Left cardiac atrium (tissue), 4 donors: Measurements from ENCODE around the gene WDR55. TPM values are rescaled to one million over a fixed set of nuclear protein-coding genes. Genes with fewer than 3 reads are reported as not detected.
"Not testable (repeated sequence)": the region's sequence is repeated elsewhere in the genome, so short reads cannot be mapped to it uniquely, and the experiment has no call there.

Source experiments
- ATAC-seq, 2 donors: fragments of 200-7000 bp; cut with Tn5 transposase; one replicate each; pipeline ENCODE4 v1.9.1; 2020; ENCODE audit warnings: mild to moderate bottlenecking in 2 of 2, moderate library complexity in 2 of 2
- DNase-seq: peaks from one replicate; pipeline ENCODE4 v3.0.0-alpha.2; 2020
- intact Hi-C, 2 donors: fragments of 100-400 bp; cut with DNase I; formaldehyde crosslinking; loops; one replicate each; pipeline versions ENCODE4 v1.14.1 to v1.15.1; 2022 to 2023
- long read RNA-seq: library from polyadenylated mRNA; unstranded; transcript quantifications from one replicate; pipeline ENCODE4 v2.0.0, GENCODE V29; 2021
- total RNA-seq, 2 donors: library from RNA; stranded (reverse); fragmentation: NEBNext Ultra II Directional; extraction: Animal tissue kit (Norgen Biotek cat#: 25700); gene quantifications; one replicate each; pipeline ENCODE4 v1.2.1, GENCODE V29; 2021
- donor health status: DM: no; HTN: yes; CAD: no.
- donor health status: DM: no; HTN: yes; CAD: no; lungs with severe emphysema.
- donor health status: DM: yes; HTN: yes; CAD: no.
- donor health status: Dilated cardiomyopathy.

Gene WDR55, protein sequence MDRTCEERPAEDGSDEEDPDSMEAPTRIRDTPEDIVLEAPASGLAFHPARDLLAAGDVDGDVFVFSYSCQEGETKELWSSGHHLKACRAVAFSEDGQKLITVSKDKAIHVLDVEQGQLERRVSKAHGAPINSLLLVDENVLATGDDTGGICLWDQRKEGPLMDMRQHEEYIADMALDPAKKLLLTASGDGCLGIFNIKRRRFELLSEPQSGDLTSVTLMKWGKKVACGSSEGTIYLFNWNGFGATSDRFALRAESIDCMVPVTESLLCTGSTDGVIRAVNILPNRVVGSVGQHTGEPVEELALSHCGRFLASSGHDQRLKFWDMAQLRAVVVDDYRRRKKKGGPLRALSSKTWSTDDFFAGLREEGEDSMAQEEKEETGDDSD
- 10 to 100 TPM; 11.0 to 15.4 TPM for total RNA-seq
- long read RNA-seq, full-length matches to known transcripts: 35 of 50 reads
- long read RNA-seq, partial matches to known transcripts: 0 of 50 reads
- long read RNA-seq, other reads (novel, unspliced or antisense): 15 of 50 reads

DNA sequence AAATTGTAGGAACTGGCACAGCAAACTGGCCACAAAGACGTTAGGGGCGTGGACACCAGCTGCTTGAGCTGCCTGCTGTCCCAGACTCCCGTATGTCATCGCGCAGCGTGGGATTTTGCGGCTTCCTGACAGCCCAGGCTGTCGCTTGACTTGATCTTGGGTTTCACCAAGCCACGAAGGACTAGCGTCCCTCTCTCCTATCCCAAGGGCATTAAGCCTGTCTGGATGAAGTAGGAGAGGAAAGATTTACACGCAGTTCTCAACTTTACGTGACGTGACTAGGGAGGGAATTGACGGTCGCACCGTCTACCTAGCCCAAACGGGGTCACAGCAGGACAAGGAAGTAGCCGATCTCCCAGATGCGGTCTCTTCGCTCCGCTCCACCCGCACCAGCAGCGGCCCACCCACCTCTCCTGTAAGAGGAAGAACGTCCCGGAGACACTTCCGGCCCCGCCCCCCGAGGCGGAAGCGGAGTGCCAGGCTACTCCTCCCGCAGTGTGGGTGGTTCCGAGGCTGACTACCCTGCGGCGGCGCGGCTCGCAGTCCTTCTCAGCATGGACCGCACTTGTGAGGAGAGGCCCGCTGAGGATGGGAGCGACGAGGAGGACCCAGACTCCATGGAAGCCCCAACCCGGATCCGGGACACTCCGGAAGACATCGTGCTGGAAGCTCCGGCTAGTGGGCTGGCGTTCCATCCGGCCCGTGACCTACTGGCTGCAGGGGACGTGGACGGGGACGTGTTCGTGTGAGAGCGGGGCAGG is at the start of gene WDR55:
Gene WDR55, plus strand, starts transcription at position 546 of the 761 bp plus-strand sequence. Its CDS starts 9 bp downstream, at position 555.
- ATAC-seq: peak; percentile 99
- intact Hi-C loops: loop anchor here in 1 of 2 donors (1.0 to 2.0 kb wide), 2 partner anchors 26 to 117 kb away; partner anchors contain the start of genes EIF4EBP3, HARS1 and HARS2
- peak; percentile 97 for DNase-seq

DNA sequence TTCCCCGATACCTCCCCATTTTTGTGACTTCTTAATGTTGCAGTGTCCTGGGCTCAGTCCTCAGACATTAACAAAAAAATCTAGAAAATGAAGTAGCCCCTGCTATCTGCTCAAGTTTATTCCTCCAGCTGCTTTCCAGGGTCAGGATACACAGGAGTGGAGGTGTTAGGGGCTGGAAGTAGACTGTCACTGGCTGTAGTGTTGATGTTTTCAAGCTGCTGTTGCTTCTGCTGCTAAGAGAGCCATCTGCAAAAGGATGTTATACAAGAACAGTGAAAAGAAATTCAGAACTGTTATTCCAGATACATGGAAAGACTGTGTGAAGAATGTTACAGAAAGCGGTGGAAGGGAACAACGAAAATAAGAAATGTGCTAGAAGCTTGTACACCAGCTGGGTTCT is 42.4 kb upstream of the WDR55 start:
- no peak for ATAC-seq
- no peak for DNase-seq
- intact Hi-C loops: no loop called here

DNA sequence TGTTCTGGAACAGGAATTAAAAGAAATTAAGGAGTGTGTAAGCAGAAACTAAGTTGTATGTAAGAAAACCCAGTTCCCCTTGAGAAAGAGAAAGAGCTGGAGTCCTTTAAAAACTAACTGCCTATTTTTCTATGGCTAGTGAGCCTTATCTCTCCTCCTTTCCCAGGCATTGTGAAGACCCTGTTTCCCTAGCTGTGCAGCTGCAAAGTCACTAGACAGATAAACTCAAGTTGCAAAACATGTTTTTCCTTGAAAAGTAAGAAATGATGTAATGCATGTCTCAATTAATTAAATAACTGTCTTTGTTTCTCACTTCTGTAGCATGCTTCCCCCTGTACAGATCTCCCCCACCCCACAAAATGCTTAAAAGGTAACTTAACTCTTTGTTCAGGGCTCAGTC is 41.6 kb upstream of the WDR55 start:
- intact Hi-C loops, DNase-seq, ATAC-seq: not testable (repeated sequence)

DNA sequence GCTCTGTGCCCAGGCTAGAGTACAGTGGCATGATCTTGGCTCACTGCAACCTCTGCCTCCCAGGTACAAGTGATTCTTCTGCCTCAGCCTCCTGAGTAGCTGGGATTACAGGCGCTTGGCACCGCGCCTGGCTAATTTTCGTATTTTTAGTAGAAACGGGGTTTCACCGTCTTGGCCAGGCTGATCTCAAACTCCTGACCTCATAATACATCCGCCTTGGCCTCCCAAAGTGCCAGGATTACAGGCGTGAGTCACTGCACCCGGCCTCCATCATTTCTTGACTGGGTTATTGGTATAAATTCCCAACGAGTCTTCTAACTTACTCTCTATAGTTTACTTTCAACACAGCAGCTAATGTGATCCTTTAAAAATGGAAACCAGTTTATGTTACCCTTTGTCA is 39.8 kb upstream of the WDR55 start:
- intact Hi-C loops, ATAC-seq, DNase-seq: not testable (repeated sequence)

DNA sequence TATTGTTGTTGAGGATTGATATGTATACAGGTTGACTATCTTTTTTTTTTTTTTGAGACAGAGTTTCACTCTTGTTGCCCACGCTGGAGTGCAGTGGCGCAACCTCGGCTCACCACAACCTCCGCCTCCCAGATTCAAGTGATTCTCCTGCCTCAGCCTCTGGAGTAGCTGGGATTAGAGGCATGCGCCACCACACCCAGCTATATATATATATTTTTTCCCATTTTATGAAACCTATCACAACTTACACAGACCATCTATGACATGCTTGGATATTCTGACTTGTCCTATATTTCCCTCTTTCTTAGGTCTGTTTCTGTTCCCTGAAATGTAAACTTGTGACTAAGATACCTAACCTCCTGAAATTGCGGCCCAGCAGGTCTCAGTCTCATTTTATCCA is 36.7 kb upstream of the WDR55 start:
- no peak for ATAC-seq
- intact Hi-C loops: no loop called here
- DNase-seq: no peak

DNA sequence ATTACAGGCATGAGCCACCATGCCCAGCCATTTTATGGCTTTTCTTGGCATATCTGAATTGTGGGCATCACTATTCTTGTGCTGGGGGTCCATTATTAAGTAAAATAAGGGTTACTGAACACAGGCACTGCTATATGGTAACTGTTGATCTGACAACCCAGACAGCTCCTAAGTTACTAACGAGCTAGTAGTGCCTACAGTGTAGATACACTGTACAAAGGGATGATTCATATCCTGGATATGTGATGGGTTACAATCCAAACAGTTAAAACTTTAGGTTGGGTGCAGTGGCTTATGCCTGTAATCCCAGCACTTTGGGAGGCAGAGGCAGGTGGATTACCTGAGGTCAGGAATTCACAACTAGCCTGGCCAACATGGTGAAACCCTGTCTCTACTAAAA is 36.0 kb upstream of the WDR55 start:
- intact Hi-C loops: no loop called here
- DNase-seq (no peak), ATAC-seq (no peak)

DNA sequence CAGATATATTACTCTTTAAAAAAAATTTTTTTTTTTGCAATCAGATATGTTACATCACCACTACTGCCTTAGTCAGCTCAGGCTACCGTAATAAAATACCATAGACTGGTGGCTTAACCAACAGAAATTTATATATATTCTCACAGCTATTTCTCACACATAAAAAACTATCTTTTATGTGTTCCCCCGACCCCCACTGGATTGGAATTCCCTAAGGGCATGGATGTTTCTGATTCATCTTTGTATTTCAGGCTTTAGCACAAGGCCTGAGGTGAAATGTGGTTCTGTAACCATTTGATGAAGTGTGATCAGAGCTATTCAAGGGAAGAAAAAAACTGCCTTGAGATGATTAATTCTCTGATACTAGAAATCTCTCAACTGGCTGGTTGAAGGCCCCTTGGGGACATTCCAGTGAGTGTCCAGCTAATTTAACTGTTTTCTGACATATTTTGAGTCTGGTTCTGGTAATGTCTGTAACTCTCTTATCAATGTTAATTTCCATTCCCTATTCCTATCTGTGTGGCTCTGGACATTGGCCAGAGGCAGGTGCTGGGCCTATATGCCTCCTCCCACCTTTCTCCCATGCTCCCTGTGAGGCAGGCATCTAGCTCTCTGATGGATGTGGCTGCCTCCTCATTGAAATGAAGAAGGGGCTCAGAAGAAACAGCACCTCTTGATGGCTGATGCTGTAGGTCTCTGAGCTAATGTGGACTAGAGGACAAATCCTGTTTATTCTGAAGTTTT is 34.2 kb upstream of the WDR55 start:
- intact Hi-C loops: loop anchor here in 1 of 2 donors (5.0 kb wide), 1 partner anchor 63 kb away; no protein-coding TSS in a partner anchor
- DNase-seq (no peak), ATAC-seq (no peak)

DNA sequence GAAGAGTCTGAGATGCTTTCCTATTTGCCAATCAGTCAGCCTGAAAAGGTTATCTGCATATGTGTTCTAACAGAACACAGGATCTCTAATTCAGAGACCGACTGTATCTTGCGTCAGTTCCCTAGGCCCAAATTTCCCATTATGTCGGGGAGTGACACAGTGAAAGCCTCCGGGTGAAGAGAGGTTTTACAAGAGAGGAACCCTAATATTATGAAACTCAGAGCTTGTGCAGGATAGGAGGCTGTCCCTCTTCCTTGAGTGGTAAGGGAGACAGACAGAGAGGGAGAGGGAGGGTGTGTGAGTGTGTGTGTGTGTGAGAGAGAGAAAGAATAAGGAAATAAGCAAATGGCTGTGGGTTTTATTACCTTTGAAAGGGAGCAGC is 33.7 kb upstream of the WDR55 start:
- intact Hi-C loops: loop anchor here in 1 of 2 donors (5.0 kb wide), 1 partner anchor 64 kb away; no protein-coding TSS in a partner anchor
- DNase-seq: no peak
- ATAC-seq: no peak

DNA sequence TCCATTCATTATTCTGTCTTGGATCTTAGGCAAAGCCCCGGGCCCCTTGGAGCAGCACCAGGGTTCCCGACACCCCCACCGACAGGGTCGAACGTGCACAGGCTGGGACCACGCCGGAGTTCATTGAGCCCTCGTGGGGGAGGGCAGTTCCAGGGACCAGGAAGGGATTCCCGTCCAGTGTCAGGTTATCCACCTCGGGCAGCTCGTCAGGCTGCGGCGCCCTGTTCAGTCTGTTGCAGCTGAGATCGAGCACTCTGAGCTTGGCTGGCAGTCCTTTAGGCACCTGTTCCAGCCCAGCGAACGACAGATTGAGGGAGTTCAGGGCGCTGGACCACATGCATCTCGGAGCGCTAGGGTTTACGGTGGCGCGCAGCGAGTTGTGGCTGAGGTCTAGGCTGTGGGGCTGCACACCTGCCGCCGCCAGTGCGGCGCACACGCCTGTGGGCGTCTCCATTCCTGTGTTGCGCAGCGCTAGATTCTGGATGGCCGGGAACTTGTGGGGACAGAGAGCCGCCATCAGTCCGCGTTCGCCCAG is 32.8 kb upstream of the WDR55 start:
- intact Hi-C loops: loop anchor here in 1 of 2 donors (5.0 kb wide), 1 partner anchor 65 kb away; no protein-coding TSS in a partner anchor
- ATAC-seq (peak; percentile 45 to 47), DNase-seq (no peak)

DNA sequence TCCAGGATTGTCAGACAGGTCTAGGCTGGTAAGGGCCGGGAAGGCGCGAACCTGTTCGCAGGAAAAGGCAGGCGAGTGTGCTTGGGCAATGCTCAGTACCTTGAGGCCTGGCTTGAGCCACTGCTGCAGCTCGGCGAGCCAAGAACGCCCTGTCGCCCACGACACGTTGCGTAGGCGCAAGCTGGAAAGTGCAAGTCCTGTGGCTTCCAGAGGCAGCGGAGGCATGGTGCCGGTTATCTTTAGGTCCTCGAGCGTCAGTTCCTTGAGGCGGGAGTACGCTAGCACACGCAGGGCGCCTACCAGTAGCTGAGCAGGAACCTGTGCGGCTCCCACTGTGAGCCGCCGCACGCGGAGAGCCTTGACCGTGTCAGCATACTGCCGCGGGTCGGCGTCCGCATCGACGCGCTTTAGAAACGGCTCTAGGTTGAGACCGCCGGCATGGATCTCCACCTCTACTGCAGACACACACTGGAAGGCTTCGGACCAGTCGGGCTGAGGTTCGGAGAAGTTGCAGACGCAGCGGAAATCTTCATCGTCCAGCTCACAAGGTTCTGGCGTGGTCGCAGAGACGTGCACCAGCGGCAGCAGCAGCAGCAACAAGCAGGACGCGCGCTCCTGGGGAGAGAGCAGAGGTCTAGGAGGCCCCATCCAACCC is 32.2 kb upstream of the WDR55 start:
- intact Hi-C loops: loop anchor here in 1 of 2 donors (5.0 kb wide), 1 partner anchor 65 kb away; no protein-coding TSS in a partner anchor
- ATAC-seq: peak; percentile 65 to 74
- peak; percentile 76 for DNase-seq

DNA sequence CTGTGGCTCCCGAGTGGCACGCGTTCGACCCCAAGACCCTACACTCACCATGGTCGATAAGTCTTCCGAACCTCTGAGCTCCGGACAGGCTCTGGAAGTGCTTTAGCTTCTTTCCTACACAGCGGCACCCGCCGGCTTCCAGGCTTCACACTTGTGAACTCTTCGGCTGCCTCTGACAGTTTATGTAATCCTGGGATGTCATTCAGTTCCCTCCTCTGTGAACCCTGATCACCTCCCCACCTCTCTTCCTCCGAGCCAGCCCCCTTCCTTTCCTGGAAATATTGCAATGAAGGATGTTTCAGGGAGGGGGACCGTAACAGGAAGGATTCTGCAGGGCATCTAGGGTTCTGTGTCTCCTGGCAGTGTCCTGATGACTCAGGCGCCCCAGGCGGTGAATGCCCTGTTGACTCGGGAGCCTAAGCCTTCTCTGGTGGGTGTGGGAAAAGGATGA is 31.7 kb upstream of the WDR55 start, which contains the start of gene CD14:
Gene CD14, minus strand, starts transcription at position 155 of the 451 bp plus-strand sequence. Its CDS starts 104 bp downstream, at position 51.
- peak; percentile 64 to 74 for ATAC-seq

DNA sequence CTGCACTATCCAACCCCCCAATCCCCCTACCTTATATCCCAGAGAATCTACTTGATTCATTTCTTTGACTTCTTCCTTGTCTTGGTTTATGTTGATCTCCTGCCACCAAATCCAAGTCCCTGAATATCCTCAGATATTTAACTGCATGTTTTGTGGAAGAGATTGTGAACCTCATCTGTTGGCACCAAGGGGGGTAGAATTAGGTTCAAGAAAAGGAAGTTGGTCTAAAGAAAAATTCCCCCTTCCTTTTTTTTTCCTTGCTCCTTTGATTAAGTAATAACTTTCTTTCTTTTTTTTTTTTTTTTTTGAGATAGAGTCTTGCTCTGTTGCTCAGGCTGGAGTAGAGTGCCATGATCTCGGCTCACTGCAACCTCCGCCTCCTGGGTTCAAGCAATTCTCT is 31.2 kb upstream of the WDR55 start:
- intact Hi-C loops: loop anchor here in 1 of 2 donors (5.0 kb wide), 1 partner anchor 66 kb away; no protein-coding TSS in a partner anchor
- ATAC-seq: no peak
- DNase-seq: no peak

More for the DNA sequence above, 31.7 kb upstream of the WDR55 start, which contains the start of gene CD14:
- intact Hi-C loops: loop anchor here in 1 of 2 donors (5.0 kb wide), 1 partner anchor 66 kb away; no protein-coding TSS in a partner anchor
- peak; percentile 75 for DNase-seq

DNA sequence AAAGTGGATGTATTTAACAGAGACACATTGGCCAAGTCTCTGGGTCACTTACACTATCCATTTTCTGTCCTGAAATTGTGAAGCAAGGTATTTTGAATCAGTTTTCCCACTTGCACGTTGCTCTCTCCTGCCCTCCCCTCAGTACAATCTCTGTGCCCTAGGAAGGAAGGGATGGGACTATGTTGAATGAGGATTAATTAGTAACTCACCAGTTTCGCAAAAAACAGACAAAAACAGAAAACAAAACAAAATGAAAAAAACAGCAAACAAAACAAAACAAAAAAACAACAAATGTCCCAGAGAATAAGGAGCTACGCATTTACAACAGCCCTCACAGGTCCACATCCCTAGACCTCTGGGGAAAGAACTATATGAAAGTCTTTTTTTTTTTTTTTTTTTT is 30.6 kb upstream of the WDR55 start:
- DNase-seq: no peak
- intact Hi-C loops: loop anchor here in 1 of 2 donors (5.0 kb wide), 1 partner anchor 67 kb away; no protein-coding TSS in a partner anchor
- no peak for ATAC-seq

DNA sequence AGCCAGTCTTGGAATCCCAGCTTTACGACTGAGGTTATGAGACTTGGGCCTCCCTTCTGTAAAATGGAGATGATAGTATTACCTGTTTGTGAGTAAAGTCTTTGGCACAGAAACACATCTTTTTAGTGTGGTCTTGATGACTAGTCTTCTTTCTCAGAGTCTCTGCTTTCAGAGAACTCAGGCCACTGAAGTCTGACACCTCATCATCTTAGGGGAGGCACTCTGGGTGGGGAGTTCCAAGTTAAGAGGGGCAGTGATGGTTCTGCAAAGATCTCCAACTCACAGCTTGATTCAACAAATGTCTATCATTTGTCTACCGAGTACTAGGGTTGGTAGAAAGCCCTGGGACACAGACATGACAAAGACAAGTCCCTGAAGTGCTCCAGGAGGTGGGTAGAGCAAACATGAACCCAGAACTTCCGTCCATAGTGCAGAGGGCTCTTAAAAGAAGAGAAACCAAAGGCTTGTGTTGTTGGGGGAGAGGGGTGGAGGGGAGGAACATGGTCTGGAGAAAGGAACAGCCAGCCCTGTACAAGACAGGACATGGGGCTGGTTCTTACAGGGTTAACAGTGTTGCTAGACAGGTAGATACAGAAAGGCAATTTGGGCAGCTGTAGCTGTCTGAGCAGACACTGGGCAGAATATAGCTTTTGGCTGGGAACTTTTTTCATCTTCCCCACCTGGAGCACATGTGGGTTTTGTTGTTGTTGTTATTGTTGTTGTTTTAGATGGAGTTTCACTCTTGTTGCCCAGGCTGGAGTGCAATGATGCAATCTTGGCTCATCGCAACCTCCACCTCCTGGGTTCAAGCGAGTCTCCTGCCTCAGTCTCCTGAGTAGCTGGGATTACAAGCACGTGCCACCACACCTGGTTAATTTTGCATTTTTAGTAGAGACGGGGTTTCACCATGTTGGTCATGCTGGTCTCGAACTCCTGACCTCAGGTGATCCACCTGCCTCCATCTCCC is 29.1 kb upstream of the WDR55 start:
- no peak for DNase-seq
- intact Hi-C loops: no loop called here
- ATAC-seq: no peak

DNA sequence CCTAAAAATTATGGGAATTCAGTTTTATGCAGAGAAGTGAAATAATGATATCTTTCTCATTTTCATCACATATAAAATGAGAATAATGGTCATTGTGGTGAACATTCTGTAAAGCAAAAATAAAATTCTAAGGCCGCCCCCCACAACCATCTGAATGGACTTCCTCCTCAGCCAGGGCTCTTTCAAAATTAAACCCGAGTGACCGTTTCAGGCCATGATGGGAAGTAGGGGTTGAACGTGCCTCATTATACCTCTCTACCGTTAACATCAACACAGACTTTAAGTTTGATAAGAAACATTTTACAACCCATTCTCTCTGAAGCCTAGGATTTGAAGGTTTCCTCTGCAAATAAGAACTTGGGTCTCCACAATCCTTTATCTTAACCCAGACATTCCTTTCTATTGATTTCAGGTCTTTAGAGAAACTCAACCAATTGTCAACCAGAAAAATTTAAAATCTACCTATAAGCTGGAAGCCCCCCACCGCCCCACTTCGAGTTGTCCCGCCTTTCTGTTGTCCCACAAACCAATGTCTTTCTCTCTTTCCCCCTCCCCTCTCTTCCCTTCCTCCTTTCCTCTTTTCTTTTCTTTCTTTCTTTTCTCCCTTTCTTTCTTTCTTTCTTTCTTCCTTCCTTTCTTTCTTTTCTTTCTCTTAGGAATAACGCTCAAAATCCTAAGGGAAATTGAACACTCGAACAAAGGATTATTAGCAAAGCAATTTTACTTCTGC is 27.2 kb upstream of the WDR55 start:
- no peak for ATAC-seq
- no peak for DNase-seq
- intact Hi-C loops: no loop called here

DNA sequence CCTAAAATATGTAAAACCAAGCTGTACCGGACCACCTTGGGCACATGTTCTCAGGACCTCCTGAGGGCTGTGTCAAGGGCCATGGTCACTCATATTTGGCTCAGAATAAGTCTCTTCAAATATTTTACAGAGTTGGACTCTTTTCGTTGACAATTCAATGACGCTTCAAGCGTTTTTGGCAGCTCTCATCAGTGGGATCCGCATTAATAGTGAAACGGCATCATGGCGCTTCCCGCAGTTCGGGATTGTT is 25.9 kb upstream of the WDR55 start:
- intact Hi-C loops, DNase-seq, ATAC-seq: not testable (repeated sequence)
